Gastroesophageal sphincter (tissue), 4 donors: ENCODE results near the gene FBF1. TPM values are rescaled to one million over a fixed set of nuclear protein-coding genes. Genes with fewer than 3 reads are reported as not detected.

Source experiments
- ATAC-seq: fragments of 150-250 bp; one replicate; pipeline ENCODE4 v1.9.1; 2016; ENCODE audit warnings: mild to moderate bottlenecking, moderate library complexity
- H3K27ac ChIP-seq, 4 donors: fragments of 200-600 bp; sonication (generic) in 3 of 4; 1 replicate in 3 of 4; 2 replicates in 1 of 4; pipeline ENCODE4 v1.5.1; 2016 to 2019
- H3K27me3 ChIP-seq: fragments of 200-600 bp; sonication (generic); one replicate; pipeline ENCODE4 v1.5.1; 2019
- H3K36me3 ChIP-seq, 2 donors: fragments of 200-600 bp; sonication (generic); one replicate each; pipeline ENCODE4 v1.5.1; 2019; ENCODE audit warnings: control low read depth in 1 of 2
- H3K4me1 ChIP-seq, 3 donors: fragments of 200-600 bp; sonication (generic); 1 replicate in 2 of 3; 2 replicates in 1 of 3; pipeline ENCODE4 v1.5.1; 2016 to 2019; ENCODE audit warnings: control low read depth in 2 of 3
- H3K4me3 ChIP-seq, 2 donors: fragments of 200-600 bp; sonication (generic); one replicate each; pipeline ENCODE4 v1.5.1; 2019; ENCODE audit warnings: mild to moderate bottlenecking in 1 of 2, moderate library complexity in 1 of 2
- H3K9me3 ChIP-seq, 3 donors: fragments of 200-600 bp; sonication (generic); one replicate each; pipeline ENCODE4 v1.5.1; 2017 to 2019; ENCODE audit warnings: control low read depth in 2 of 3
- EP300 ChIP-seq: sonication (generic); formaldehyde crosslinking; IDR thresholded peaks from one replicate; pipeline ENCODE4 v1.6.1; 2017; ENCODE audit warnings: antibody characterized with exemption, mild to moderate bottlenecking
- POLR2A ChIP-seq, 2 donors: fragments of 450-650 bp; IDR thresholded peaks; one replicate each; pipeline ENCODE4 v1.6.1; 2017; ENCODE audit warnings: antibody characterized with exemption in 2 of 2, mild to moderate bottlenecking in 2 of 2, moderate library complexity in 1 of 2
- POLR2AphosphoS5 ChIP-seq: sonication (generic); formaldehyde crosslinking; IDR thresholded peaks from one replicate; pipeline ENCODE4 v1.6.1; 2017; ENCODE audit warnings: antibody characterized with exemption
- WGBS, 2 donors: methylation state at CpG; one replicate each; pipeline ENCODE4 v1.1.5; 2018; ENCODE audit warnings: low coverage in 1 of 2; 5-methylcytosine and 5-hydroxymethylcytosine counted together
- total RNA-seq, 4 donors: library from RNA; depleted of rRNA; stranded (reverse); fragments of >200 nt; gene quantifications; one replicate each; pipeline ENCODE4 v1.1.0, GENCODE V29; 2016
- TF ChIP-seq, protein P1 (sequence below), 4 experiments: fragments of 200-600 bp in 2 of 4; fragments of 450-650 bp in 2 of 4; sonication (generic) in 1 of 4; IDR thresholded peaks; one replicate each; pipeline ENCODE4 v1.5.1; 2017 to 2019; ENCODE audit warnings: antibody characterized with exemption in 4 of 4, mild to moderate bottlenecking in 2 of 4, moderate library complexity in 2 of 4

The FBF1 gene
- total RNA-seq, 4 donors from 2014 or later = 4.6 to 20.2 (median 7.7) TPM

DNA sequence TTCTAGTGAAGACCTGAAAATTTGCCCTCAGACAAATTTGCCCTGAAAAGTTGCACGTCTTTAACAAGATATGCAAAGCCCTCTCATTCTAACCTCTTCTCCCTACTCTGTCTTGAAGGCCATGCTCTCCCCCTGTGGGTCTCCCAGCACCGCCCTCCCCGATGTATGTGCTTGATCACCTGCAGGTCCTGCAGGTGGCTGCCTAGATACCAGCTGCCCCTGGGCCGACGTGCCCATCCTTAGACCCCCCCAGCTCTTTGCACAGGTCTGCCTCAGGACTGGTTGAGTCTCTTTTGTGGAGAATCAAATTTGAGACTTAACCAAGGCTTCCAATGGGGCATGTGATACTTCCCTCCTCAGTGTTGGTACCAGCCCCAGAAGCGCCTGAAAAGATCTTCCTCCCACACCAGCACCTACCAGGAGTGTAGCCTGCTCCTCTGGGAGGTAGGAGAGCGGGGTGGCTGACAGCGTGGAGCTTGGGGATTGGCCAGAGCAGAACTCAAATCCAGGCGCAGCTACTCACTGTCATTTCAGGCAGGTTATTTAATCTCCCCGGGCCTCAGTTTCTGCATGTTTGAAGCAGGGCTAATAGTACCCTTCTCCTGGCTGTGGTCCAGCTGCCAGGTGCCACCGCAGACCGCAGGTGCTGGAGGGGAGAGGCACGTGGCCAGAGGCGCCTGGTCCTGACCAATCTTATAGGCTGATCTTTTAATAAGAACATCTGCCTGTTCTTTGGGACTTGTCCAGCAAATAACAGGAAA lies 31.6 kb downstream of the FBF1 start:
- TF ChIP-seq EP300 = no peak
- TF ChIP-seq, protein P1, sequence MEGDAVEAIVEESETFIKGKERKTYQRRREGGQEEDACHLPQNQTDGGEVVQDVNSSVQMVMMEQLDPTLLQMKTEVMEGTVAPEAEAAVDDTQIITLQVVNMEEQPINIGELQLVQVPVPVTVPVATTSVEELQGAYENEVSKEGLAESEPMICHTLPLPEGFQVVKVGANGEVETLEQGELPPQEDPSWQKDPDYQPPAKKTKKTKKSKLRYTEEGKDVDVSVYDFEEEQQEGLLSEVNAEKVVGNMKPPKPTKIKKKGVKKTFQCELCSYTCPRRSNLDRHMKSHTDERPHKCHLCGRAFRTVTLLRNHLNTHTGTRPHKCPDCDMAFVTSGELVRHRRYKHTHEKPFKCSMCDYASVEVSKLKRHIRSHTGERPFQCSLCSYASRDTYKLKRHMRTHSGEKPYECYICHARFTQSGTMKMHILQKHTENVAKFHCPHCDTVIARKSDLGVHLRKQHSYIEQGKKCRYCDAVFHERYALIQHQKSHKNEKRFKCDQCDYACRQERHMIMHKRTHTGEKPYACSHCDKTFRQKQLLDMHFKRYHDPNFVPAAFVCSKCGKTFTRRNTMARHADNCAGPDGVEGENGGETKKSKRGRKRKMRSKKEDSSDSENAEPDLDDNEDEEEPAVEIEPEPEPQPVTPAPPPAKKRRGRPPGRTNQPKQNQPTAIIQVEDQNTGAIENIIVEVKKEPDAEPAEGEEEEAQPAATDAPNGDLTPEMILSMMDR (IDR thresholded peaks at IDR 0.05) = no peak
- TF ChIP-seq POLR2A (IDR thresholded peaks at IDR 0.05) = no peak
- no peak for TF ChIP-seq POLR2AphosphoS5
- H3K9me3 ChIP-seq = no peaks in the 10 kb centered on the region
- no peak for ATAC-seq
- no peaks in the 10 kb centered on the region for H3K27me3 ChIP-seq
- no peak overlapping the region for H3K27ac ChIP-seq
- no peak overlapping the region for H3K4me3 ChIP-seq
- peaks cover 0 to 25% of the 10 kb centered on the region in 2 donors for H3K36me3 ChIP-seq
- peaks cover 0 to 11% (median under 1%) of the 10 kb centered on the region in 3 donors for H3K4me1 ChIP-seq
- 90 to 100% methylated on average over 1 to 3 of the region's 14 CpGs for WGBS, 2 donors

DNA sequence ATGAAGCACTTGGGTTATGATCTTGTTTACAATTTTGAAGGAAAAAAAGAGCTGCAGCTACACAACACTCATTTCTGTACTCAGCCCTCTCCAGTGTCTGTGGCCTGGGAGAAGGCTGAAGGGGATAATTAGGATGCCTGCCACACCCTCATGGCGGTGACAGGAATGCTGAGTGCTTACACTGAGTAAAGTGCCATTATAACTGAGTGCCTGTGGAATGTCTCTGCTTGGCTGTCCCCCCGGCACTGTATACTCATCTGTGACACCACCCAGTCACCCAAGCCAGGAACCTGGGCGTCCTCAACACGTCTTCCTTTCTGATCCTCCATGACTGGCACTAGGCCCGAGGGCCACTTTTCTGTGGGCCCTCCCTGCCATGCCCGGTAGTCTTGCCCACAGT lies 32.6 kb downstream of the FBF1 start:
- WGBS, 2 donors = 69 to 95% methylated on average over 3 to 6 of the region's 6 CpGs
- H3K4me1 ChIP-seq = peaks cover 0 to 22% (median 8%) of the 10 kb centered on the region in 3 donors

DNA sequence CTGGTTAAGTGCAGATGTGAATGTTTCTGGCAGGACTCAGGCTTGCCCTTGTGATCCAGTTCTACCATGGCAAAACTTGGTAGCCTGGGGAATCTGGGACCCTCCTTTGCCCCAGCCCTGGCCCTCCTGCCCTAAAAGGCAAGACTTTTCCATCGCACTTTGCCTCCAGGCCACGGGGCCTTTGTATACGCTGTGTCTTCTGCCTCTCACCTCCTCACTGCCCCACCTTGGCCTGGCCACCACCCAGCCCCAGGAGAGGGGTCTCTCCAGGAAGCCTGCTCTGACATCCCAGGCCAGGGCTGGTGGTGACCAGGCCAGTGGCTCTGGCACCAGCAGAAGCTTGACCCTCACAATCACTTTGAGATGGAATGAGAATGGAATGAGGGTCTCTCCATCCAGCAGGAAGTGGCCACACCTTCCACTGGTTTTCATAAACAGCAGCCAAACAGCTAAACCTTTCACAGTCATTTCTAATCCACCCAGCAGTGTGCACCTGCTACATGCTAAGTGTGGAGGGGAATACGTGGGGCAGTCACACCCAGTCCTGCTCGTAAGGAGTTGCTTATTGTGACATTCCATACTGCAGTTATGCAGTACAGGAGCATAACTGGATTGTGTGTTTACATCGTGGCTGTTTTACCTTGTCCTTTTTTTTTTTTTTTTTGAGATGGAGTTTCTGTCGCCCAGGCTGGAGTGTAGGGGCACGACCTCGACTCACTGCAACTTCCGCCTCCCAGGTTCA lies 34.5 kb downstream of the FBF1 start:
- no peak overlapping the region for H3K4me3 ChIP-seq
- no peaks in the 10 kb centered on the region for H3K9me3 ChIP-seq
- H3K36me3 ChIP-seq = peaks cover 0 to 20% of the 10 kb centered on the region in 2 donors
- H3K27me3 ChIP-seq = no peaks in the 10 kb centered on the region
- peaks cover 0 to 28% (median 8%) of the 10 kb centered on the region in 3 donors for H3K4me1 ChIP-seq
- no peak for TF ChIP-seq EP300
- no peak for TF ChIP-seq POLR2AphosphoS5
- TF ChIP-seq, protein P1 (IDR thresholded peaks at IDR 0.05) = no peak
- no peak for TF ChIP-seq POLR2A (IDR thresholded peaks at IDR 0.05)
- H3K27ac ChIP-seq = peak overlapping the region in 3 of 4 donors; percentile 89 to 94 (median 93)
- no peak for ATAC-seq
- 77 to 80% methylated on average over 1 to 9 of the region's 10 CpGs for WGBS, 2 donors

More for the DNA sequence above, 32.6 kb downstream of the FBF1 start:
- TF ChIP-seq EP300 = no peak
- TF ChIP-seq POLR2A (IDR thresholded peaks at IDR 0.05) = no peak
- TF ChIP-seq, protein P1 (IDR thresholded peaks at IDR 0.05) = no peak
- TF ChIP-seq POLR2AphosphoS5 = no peak
- Histone ChIP-seq H3K27ac (no peak overlapping the region), H3K4me3 (no peak overlapping the region), H3K9me3 (no peaks in the 10 kb centered on the region), H3K36me3 (peaks cover 0 to 14% of the 10 kb centered on the region in 2 donors), H3K27me3 (no peaks in the 10 kb centered on the region)
- ATAC-seq = no peak

DNA sequence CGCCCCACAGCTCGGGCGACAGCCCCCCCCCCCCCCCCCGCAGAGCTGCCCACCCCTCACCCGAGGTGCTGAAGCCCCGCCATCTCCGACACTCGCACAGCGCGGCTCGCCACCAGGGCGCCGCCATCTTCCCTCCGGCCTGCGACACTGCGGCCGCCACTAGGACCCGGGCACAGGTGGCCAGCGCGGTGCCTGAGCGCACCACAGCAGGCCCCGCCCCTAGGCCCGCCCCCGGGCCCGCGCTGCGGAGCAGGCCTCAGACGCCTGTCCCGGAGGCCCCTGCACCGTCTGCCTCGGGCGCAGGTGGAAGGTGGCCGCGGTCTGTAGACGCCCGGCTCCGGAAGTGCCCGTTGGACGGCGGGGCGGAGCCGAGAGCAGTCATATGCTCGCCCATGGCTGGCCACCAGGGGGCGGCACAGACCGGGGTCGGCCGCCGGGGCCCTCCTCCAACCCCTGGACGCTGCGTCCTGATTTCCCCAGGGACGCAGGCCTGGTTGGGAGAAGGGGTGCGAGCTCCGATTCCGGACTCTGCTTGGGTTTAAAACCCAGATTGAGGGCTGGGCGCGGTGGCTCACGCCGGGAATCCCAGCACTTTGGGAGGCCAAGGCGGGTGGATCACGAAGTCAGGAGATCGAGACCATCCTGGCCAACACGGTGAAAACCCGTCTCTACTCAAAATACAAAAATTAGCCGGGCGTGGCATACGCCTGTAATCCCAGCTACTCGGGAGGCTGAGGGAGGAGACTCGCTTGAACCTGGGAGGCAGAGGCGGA lies 35.9 kb downstream of the FBF1 start, which contains the start of gene MRPL38:
TSS of gene MRPL38 (minus strand) at position 136 of the 773 bp plus-strand sequence. CDS start at position 127, 9 bp downstream.
- H3K27ac ChIP-seq = peak within 1 kb of the TSS; percentile 56 to 94 (median 91)
- H3K27me3 ChIP-seq = no peaks in the 10 kb centered on the region
- H3K4me1 ChIP-seq = peaks cover 0 to 28% (median 8%) of the 10 kb centered on the region in 3 donors
- H3K4me3 ChIP-seq = peak within 1 kb of the TSS; percentile 75 to 84
- no peaks in the 10 kb centered on the region for H3K9me3 ChIP-seq
- peak; percentile 97 for ATAC-seq
- 0% methylated on average over 1 of the region's 69 CpGs; no CpG with 5 or more reads in 1 of the 2 donors for WGBS, 2 donors
- TF ChIP-seq POLR2A (IDR thresholded peaks at IDR 0.05) (peak; percentile 64 to 72), POLR2AphosphoS5 (peak; percentile 56), EP300 (no peak)
- TF ChIP-seq, protein P1 (IDR thresholded peaks at IDR 0.05) = peak in 3 of 4 experiments; percentile 98 to 100 (median 100)
- H3K36me3 ChIP-seq = peaks cover 0 to 32% of the 10 kb centered on the region in 2 donors
